IPS DF 4.7 (cell line): ENCODE measurements around the gene CERS1.

ENCODE experiments used
- DNase-seq: peaks from one replicate; pipeline ENCODE4 v3.0.0-alpha.2; 2013; ENCODE audit warnings: low spot score; ENCODE audit errors: extremely low read depth

Gene CERS1

GRCh38 chr19:18857223-18857622 lies 38.7 kb downstream of the CERS1 start:
- DNase-seq: no peak

- DNase-seq: no peak
Observed at GRCh38 chr19:18856385-18857126, 39.4 kb downstream of the CERS1 start.

GRCh38 chr19:18855647-18856384 lies 40.1 kb downstream of the CERS1 start:
- no peak for DNase-seq

- DNase-seq: no peak
Observed at GRCh38 chr19:18854982-18855381, 41.0 kb downstream of the CERS1 start.

GRCh38 chr19:18853755-18854427 lies 42.1 kb downstream of the CERS1 start:
- no peak for DNase-seq

- no peak for DNase-seq
Observed at GRCh38 chr19:18852648-18853047, 43.3 kb downstream of the CERS1 start.

GRCh38 chr19:18851673-18852325 lies 44.2 kb downstream of the CERS1 start:
- no peak for DNase-seq

- DNase-seq: no peak
Observed at GRCh38 chr19:18850471-18851375, 45.2 kb downstream of the CERS1 start.

- DNase-seq: no peak
Observed at GRCh38 chr19:18849838-18850400, 46.0 kb downstream of the CERS1 start.

- no peak for DNase-seq
Observed at GRCh38 chr19:18848878-18849661, 46.9 kb downstream of the CERS1 start.

GRCh38 chr19:18847549-18848463 lies 48.2 kb downstream of the CERS1 start:
- no peak for DNase-seq

GRCh38 chr19:18846862-18847548 lies 49.0 kb downstream of the CERS1 start:
- no peak for DNase-seq

- no peak for DNase-seq
Observed at GRCh38 chr19:18845961-18846360, 50.0 kb downstream of the CERS1 start.

- no peak for DNase-seq
Observed at GRCh38 chr19:18844806-18845329, 51.1 kb downstream of the CERS1 start.

- no peak for DNase-seq
Observed at GRCh38 chr19:18843960-18844359, 52.0 kb downstream of the CERS1 start.

GRCh38 chr19:18842166-18842565 lies 53.8 kb downstream of the CERS1 start:
- DNase-seq: no peak

GRCh38 chr19:18841400-18841799 lies 54.6 kb downstream of the CERS1 start:
- no peak for DNase-seq
